ENCODE results near the gene PCDHGC5. TPM values are rescaled to one million over a fixed set of nuclear protein-coding genes. Genes with fewer than 3 reads are reported as not detected.

Gene PCDHGC5
- total and polyA plus RNA-seq, 2 experiments from 2014 or later: 0.16 to 1.5 TPM

GRCh38 chr5:141503681-141504080 lies 14.8 kb downstream of the PCDHGC5 start:
- peaks cover 12% of the 10 kb centered on the region for H3K27me3 Mint-ChIP-seq (ENCODE audit: insufficient read depth, low read depth, poor library complexity)
- ATAC-seq (no peak), DNase-seq (ENCODE audit: low spot score) (no peak)
- TF ChIP-seq NANOG (IDR thresholded peaks at IDR 0.05; ENCODE audit: borderline replicate concordance) (no peak), EZH2phosphoT487 (IDR thresholded peaks at IDR 0.05; ENCODE audit: unreplicated experiment) (no peak)
- TF ChIP-seq, protein P1, sequence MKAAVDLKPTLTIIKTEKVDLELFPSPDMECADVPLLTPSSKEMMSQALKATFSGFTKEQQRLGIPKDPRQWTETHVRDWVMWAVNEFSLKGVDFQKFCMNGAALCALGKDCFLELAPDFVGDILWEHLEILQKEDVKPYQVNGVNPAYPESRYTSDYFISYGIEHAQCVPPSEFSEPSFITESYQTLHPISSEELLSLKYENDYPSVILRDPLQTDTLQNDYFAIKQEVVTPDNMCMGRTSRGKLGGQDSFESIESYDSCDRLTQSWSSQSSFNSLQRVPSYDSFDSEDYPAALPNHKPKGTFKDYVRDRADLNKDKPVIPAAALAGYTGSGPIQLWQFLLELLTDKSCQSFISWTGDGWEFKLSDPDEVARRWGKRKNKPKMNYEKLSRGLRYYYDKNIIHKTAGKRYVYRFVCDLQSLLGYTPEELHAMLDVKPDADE (IDR thresholded peaks at IDR 0.05): no peak
- H3K9me3 Mint-ChIP-seq: no peaks in the 10 kb centered on the region
- H4K20me1 ChIP-seq (replicated peaks; ENCODE audit: insufficient read depth): no peaks in the 10 kb centered on the region
- no peak overlapping the region for H3K27ac ChIP-seq (ENCODE audit: low read depth)
- H3K4me2 ChIP-seq: no peak overlapping the region
- no peaks in the 10 kb centered on the region for H3K9me2 ChIP-seq (ENCODE audit: insufficient read depth)
- H3F3A ChIP-seq (replicated peaks; ENCODE audit: low read depth): no peaks in the 10 kb centered on the region
- no peaks in the 10 kb centered on the region for H3K79me2 ChIP-seq (replicated peaks; ENCODE audit: insufficient read depth)
- no peak overlapping the region for H2AFZ ChIP-seq
- H3K36me3 Mint-ChIP-seq (ENCODE audit: low read depth): peaks cover 12% of the 10 kb centered on the region
- H3K27ac Mint-ChIP-seq: no peak overlapping the region
- peaks cover 11% of the 10 kb centered on the region for H3K4me1 ChIP-seq (ENCODE audit: insufficient read depth)
- no peak overlapping the region for H3K4me3 ChIP-seq
- no peaks in the 10 kb centered on the region for H3K27me3 ChIP-seq (ENCODE audit: insufficient read depth)
- H3K36me3 ChIP-seq (ENCODE audit: insufficient read depth): no peaks in the 10 kb centered on the region
- H3K4me3 Mint-ChIP-seq: no peak overlapping the region
- H3K4me1 Mint-ChIP-seq: peaks cover 22% of the 10 kb centered on the region

DNA sequence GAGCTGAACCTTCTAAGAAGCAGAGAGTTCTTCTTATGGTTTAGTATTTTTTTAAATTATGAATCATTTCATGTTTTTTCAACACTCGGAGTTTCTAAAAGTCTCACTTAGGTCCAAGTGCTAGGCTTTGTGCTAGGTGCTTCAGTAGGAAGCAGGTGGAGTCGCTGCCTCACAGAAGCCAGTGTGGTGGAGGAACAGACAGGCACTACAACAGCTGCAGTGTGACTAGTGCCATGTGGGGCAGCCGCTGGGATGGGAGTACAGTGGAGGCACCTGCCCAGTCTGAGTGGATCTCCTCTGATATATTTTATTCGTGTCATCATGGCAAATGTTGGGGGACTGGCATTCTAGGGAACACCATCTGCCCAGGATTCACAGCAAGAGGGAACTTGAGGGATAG lies 15.3 kb downstream of the PCDHGC5 start:
- Histone ChIP-seq H3K27ac (ENCODE audit: low read depth) (no peak overlapping the region), H3K4me3 (no peak overlapping the region), H2AFZ (no peak overlapping the region), H4K20me1 (replicated peaks; ENCODE audit: insufficient read depth) (no peaks in the 10 kb centered on the region), H3F3A (replicated peaks; ENCODE audit: low read depth) (no peaks in the 10 kb centered on the region), H3K36me3 (ENCODE audit: insufficient read depth) (no peaks in the 10 kb centered on the region), H3K4me2 (no peak overlapping the region), H3K9me2 (ENCODE audit: insufficient read depth) (no peaks in the 10 kb centered on the region), H3K27me3 (ENCODE audit: insufficient read depth) (no peaks in the 10 kb centered on the region), H3K4me1 (ENCODE audit: insufficient read depth) (peaks cover 14% of the 10 kb centered on the region), H3K79me2 (replicated peaks; ENCODE audit: insufficient read depth) (no peaks in the 10 kb centered on the region)
- Mint-ChIP-seq H3K4me3 (no peak overlapping the region), H3K36me3 (ENCODE audit: low read depth) (peaks cover 9% of the 10 kb centered on the region), H3K27me3 (ENCODE audit: insufficient read depth, low read depth, poor library complexity) (peaks cover 12% of the 10 kb centered on the region), H3K9me3 (no peaks in the 10 kb centered on the region), H3K27ac (no peak overlapping the region), H3K4me1 (peaks cover 26% of the 10 kb centered on the region)
- ATAC-seq: no peak
- DNase-seq (ENCODE audit: low spot score): no peak
- TF ChIP-seq, protein P2, sequence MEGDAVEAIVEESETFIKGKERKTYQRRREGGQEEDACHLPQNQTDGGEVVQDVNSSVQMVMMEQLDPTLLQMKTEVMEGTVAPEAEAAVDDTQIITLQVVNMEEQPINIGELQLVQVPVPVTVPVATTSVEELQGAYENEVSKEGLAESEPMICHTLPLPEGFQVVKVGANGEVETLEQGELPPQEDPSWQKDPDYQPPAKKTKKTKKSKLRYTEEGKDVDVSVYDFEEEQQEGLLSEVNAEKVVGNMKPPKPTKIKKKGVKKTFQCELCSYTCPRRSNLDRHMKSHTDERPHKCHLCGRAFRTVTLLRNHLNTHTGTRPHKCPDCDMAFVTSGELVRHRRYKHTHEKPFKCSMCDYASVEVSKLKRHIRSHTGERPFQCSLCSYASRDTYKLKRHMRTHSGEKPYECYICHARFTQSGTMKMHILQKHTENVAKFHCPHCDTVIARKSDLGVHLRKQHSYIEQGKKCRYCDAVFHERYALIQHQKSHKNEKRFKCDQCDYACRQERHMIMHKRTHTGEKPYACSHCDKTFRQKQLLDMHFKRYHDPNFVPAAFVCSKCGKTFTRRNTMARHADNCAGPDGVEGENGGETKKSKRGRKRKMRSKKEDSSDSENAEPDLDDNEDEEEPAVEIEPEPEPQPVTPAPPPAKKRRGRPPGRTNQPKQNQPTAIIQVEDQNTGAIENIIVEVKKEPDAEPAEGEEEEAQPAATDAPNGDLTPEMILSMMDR (conservative IDR thresholded peaks at IDR 0.05; ENCODE audit: low read depth in 2 of 2): no peak
- TF ChIP-seq POLR2AphosphoS5 (IDR thresholded peaks at IDR 0.05; ENCODE audit: low read depth) (no peak), ZNF114 (CRISPR knock-in tag; IDR thresholded peaks at IDR 0.05) (no peak), EZH2phosphoT487 (IDR thresholded peaks at IDR 0.05; ENCODE audit: unreplicated experiment) (no peak)
- TF ChIP-seq, protein P1 (IDR thresholded peaks at IDR 0.05): no peak
- TF ChIP-seq, protein P3, sequence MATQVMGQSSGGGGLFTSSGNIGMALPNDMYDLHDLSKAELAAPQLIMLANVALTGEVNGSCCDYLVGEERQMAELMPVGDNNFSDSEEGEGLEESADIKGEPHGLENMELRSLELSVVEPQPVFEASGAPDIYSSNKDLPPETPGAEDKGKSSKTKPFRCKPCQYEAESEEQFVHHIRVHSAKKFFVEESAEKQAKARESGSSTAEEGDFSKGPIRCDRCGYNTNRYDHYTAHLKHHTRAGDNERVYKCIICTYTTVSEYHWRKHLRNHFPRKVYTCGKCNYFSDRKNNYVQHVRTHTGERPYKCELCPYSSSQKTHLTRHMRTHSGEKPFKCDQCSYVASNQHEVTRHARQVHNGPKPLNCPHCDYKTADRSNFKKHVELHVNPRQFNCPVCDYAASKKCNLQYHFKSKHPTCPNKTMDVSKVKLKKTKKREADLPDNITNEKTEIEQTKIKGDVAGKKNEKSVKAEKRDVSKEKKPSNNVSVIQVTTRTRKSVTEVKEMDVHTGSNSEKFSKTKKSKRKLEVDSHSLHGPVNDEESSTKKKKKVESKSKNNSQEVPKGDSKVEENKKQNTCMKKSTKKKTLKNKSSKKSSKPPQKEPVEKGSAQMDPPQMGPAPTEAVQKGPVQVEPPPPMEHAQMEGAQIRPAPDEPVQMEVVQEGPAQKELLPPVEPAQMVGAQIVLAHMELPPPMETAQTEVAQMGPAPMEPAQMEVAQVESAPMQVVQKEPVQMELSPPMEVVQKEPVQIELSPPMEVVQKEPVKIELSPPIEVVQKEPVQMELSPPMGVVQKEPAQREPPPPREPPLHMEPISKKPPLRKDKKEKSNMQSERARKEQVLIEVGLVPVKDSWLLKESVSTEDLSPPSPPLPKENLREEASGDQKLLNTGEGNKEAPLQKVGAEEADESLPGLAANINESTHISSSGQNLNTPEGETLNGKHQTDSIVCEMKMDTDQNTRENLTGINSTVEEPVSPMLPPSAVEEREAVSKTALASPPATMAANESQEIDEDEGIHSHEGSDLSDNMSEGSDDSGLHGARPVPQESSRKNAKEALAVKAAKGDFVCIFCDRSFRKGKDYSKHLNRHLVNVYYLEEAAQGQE (IDR thresholded peaks at IDR 0.05; ENCODE audit: unreplicated experiment): no peak
- TF ChIP-seq, protein P4, sequence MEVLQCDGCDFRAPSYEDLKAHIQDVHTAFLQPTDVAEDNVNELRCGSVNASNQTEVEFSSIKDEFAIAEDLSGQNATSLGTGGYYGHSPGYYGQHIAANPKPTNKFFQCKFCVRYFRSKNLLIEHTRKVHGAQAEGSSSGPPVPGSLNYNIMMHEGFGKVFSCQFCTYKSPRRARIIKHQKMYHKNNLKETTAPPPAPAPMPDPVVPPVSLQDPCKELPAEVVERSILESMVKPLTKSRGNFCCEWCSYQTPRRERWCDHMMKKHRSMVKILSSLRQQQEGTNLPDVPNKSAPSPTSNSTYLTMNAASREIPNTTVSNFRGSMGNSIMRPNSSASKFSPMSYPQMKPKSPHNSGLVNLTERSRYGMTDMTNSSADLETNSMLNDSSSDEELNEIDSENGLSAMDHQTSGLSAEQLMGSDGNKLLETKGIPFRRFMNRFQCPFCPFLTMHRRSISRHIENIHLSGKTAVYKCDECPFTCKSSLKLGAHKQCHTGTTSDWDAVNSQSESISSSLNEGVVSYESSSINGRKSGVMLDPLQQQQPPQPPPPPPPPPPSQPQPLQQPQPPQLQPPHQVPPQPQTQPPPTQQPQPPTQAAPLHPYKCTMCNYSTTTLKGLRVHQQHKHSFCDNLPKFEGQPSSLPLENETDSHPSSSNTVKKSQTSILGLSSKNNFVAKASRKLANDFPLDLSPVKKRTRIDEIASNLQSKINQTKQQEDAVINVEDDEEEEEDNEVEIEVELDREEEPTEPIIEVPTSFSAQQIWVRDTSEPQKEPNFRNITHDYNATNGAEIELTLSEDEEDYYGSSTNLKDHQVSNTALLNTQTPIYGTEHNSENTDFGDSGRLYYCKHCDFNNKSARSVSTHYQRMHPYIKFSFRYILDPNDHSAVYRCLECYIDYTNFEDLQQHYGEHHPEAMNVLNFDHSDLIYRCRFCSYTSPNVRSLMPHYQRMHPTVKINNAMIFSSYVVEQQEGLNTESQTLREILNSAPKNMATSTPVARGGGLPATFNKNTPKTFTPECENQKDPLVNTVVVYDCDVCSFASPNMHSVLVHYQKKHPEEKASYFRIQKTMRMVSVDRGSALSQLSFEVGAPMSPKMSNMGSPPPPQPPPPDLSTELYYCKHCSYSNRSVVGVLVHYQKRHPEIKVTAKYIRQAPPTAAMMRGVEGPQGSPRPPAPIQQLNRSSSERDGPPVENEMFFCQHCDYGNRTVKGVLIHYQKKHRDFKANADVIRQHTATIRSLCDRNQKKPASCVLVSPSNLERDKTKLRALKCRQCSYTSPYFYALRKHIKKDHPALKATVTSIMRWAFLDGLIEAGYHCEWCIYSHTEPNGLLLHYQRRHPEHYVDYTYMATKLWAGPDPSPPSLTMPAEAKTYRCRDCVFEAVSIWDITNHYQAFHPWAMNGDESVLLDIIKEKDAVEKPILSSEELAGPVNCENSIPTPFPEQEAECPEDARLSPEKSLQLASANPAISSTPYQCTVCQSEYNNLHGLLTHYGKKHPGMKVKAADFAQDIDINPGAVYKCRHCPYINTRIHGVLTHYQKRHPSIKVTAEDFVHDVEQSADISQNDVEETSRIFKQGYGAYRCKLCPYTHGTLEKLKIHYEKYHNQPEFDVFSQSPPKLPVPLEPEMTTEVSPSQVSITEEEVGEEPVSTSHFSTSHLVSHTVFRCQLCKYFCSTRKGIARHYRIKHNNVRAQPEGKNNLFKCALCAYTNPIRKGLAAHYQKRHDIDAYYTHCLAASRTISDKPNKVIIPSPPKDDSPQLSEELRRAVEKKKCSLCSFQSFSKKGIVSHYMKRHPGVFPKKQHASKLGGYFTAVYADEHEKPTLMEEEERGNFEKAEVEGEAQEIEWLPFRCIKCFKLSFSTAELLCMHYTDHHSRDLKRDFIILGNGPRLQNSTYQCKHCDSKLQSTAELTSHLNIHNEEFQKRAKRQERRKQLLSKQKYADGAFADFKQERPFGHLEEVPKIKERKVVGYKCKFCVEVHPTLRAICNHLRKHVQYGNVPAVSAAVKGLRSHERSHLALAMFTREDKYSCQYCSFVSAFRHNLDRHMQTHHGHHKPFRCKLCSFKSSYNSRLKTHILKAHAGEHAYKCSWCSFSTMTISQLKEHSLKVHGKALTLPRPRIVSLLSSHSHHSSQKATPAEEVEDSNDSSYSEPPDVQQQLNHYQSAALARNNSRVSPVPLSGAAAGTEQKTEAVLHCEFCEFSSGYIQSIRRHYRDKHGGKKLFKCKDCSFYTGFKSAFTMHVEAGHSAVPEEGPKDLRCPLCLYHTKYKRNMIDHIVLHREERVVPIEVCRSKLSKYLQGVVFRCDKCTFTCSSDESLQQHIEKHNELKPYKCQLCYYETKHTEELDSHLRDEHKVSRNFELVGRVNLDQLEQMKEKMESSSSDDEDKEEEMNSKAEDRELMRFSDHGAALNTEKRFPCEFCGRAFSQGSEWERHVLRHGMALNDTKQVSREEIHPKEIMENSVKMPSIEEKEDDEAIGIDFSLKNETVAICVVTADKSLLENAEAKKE (CRISPR knock-in tag; IDR thresholded peaks at IDR 0.05): no peak
